OCI-M2 (cell line): ENCODE measurements around the gene FSTL1.
A peak's percentile ranks its signal among the peaks of the same experiment; 100 is the strongest.
"Not testable (repeated sequence)": the region's sequence is repeated elsewhere in the genome, so short reads cannot be mapped to it uniquely, and the experiment has no call there.

ENCODE experiments used
- DNase-seq: peaks from one replicate; lab custom pipeline; 2025; ENCODE audit not compliant: unreplicated experiment; lab: John Stamatoyannopoulos, UW

FSTL1 gene

DNA sequence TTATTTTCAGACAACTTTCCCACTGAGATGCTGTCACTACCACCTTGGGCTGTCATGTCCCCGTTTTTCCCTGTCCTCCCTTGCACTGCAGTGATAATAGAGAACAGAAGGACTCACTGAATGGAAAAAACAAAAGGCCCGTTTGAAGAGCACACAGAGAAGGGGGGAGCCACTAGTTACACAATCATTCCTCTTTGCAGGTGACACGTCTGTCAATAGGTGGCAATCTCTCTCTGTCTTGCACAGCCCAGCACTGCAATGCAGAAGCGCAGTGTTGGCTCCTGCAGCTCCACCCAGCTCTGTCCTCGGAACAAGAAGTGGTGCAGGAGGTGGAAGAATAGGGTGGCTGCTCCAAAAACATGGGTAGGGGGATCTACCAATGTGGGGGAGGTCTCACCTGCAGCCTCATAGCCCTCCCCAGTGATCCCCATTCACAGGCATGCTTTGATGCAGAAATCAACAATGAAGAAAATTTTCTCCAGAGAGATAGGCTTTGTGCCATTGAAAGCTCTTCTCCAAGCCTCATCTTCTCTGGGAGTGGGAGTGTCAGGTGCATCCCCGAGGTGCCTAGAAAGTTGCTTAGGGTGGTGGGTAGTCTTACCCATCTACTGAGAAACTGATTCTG, 31.8 kb downstream of the FSTL1 start:
- no peak for DNase-seq

DNA sequence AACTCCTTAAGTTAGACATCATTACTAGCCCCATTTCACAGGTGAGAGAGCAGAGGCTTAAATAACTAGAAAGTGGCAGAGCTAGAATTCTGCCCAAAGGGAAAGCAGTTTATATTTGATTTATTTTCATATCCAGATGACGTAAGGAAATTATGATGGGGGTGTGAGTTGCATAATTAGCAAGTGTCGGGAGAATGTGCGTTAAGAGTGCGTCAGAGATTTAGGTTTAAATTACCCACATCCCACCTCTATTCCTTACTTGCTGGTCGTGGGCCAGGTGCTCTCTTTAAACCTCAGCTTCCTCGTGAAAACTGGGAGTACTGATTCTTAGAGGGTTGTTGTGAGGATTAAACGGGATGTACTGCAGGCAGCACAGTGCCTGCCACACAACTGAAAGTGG, 32.3 kb downstream of the FSTL1 start:
- DNase-seq = no peak

DNA sequence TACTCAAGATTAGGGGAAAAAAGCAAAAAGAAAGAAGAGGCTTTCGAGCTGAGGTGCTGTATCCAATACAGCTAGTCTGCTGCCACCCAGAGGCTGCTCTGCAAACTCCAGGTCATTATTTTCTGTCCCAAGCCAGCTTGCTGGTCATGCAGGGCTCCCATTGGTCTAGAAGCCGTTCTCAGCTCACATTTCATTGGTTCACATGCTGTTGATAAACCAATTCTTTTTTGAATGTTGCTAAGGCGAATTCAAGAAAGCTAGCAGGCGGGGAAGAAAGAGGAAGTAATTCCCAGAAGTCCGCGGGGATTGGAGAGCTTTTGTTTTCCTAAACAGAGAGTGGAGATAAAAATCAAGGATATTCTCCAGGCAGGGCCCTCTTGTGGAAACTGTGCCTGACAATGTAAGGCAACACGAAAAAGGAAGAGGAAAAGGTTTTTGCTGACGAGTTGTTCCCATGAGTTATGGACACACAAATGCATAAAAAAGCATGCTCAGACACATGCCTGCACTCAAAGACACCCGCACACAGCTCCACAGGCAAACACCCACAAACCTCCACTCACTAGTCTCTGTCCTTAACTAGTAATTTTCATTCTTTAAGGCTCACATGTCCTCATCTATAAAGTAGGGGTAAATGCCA, 33.4 kb downstream of the FSTL1 start:
- peak; percentile 91 for DNase-seq

DNA sequence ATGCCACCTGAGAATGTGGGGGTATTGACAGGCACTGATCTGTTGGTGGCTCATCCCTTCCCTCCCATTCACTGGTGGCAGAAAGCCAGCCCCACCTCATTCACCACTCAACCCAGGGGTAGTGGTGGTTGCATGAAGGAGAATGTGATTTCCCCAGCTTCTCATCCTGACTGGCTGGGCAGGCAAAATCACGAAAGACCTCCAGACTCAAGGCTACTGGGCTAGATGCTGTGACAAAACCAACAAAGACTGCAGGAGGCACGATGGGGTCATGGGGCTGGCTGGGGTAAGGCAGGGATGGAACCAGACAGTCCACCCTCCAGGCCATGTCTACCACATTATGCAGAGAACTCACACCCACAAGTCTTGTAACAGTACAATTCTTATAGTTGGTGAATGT, 33.9 kb downstream of the FSTL1 start:
- no peak for DNase-seq

DNA sequence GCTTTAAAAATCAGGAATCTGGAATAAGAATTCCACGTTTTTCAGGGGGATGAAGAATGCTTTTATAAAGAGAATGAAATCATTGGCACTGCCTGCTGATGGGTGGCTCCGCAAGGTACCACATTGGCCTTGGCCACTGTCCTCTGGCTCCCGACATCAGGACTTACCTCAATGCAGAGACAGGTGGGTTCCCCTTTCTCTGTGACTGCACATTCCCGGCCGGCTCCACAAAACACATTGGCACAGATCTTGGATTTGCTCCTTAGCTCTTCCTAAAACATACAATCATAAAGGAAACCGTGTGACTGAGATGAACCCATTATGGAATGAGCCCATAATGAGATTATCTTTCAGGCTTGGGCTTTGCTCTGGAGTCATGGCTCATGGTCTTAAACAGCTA, 35.0 kb downstream of the FSTL1 start:
- no peak for DNase-seq

DNA sequence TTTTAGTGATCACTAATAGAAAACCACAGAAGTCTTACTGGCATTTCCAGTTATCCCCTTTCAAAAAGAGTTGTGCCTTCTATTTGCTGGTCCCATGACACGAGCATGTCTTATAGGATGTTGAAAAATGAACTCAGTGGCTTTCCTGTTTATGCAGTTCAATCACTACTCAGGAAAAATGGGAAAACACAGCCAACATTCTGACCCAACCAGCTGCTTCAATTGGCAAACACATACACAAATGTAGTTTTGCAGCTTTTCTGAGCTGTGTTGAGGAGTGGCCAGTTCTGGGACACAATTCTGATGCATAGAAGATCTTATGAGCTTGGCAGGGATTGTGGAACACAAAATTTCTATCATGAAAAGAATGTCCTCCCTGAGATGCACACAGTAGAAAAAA, 40.3 kb downstream of the FSTL1 start:
- no peak for DNase-seq

DNA sequence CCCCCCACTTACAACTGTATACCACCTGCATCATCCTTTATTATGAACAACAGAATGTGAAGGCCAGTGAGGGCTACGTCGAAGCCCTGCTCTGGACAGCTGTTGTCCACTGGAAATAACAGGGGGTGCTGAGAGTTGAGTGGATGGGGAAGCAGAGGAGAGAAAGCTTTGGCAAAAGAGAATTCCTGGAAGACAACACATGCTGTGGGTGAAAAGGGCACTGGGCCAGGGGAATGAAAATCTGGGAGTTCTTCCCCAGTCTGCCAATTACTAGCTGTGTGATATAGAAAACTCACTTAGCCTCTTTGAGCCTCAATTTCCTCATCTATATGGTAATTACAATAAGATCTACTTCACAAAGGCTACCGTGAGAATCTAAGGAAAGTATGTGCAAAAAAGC, 40.7 kb downstream of the FSTL1 start:
- no peak for DNase-seq

DNA sequence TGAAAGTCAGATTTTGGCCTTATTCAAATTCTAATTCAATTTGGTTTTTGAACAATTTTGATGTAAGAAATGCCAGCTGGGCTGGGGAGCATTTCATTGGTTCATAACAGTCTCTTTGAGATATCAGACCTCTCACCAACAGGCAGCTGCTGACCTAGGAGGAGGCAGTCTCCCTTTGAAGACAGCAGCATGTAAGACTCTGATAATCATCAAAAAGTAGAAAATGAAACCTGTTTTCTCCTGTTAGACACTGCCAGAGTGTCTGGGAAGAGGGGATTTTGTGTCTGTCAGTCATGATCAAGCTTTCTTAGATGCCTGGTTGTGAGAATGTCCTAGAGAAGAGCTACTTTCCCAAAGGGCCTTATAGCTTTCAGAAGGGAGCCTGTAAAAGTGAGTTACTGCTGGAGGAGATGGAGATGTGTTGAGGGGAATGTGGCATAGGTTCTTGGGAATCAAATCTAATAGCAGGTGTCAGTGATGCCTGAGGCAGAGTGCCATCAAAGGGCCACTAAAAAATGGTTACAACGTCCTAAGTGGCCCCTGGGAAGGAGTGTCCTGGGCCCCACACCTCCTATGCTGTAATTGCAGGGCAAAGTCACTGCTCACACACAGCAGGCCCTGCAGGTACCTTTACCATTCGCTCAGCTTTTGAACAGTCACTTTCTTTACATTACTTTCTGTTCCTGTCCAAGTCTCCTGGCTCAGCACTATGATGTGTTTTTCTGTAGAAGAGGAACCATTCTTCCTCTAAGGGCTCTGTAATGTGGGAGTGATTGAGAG, 43.1 kb downstream of the FSTL1 start:
- DNase-seq = no peak

DNA sequence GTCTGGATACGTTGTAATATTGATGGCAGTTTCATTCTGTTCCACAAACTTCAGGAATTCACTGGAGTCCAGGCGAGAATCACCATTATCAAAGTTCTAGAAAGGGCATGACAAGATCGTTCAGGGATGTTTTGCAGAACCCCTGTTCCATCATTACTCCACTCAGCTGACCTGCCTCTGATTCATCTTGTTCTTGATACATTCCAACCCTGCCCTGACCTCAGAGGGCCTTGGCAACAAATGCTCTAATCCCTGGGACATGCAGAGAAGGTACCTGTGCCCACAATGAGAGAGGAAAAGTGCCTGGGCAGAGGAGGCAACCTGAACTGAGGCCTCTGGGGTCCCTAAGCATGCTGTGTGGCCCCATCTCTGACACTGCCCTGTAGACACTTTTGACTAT, 45.9 kb downstream of the FSTL1 start:
- no peak for DNase-seq

DNA sequence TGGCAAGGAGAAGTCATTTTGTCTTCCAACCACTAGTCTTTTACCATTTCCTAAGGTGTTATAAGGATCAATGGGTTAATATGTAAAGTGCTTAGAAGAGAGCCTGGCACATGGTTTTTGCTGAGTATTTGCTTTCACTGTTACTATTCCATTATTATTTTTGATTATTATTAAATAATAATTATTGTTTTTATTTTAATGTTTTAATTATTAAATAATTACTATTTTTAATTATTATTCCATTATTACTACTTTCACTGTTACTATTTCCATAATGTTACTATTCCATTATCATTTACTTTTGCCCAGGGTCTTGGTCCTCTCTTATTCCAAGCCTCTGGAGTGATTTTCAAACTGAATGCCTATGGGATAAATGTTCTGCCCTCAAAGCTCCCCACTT, 48.5 kb downstream of the FSTL1 start:
- no peak for DNase-seq

DNA sequence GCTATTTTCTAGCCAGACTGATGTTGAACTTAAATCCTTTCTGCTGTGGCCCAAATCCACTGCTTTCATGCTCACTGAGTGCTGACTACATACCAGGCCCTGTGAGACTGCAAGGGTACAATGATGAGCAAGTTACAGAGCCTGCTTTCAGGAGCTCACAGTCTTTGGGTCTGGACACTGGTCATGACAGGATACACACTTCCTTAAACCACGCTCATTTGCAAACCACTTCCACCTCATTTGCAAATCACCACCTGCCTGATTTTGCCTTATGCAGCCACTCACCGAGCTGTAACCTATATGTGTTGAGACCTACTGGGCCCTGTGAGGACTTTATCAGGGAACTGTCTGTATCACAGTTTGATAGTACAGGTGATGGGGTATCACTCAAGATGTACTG, 51.4 kb downstream of the FSTL1 start:
- DNase-seq = no peak

DNA sequence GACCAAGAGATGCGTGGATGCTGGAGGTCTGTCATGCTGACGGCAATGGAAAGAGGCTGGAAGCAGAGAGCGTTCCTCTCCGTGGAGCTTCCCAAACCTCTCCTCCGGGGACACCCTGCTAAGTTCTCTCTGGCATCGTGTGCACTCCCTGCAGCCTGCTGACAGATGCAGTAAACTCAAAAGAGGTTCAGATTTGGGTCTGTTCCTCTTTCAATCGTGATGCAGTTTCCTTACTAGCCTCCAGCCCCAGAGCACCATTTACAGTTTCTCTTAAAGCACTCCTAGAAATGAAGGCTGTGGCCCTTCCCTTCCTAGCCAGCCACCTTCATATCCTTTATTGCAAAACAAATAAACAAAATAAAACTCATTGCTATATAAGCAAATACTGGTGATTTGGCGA, 54.3 kb downstream of the FSTL1 start:
- no peak for DNase-seq

DNA sequence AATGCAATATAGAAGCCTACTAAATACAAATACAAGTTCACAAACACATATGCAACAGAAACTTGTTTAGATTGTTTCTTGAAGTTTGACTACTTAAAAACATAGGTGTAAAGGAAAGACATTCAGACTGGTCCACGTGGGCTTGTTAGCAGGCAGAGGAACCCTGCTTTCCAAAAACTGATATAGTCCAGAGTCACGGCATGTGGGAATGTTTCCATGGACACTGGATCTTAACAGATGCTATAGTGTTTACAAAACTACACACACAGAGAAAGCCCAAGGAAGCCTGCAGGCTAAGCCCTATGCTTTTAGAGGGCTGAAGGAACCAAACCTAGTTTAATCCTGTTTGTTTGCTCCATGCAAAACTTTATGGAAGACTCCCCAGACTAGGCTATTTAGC, 56.4 kb downstream of the FSTL1 start:
- DNase-seq = no peak

DNA sequence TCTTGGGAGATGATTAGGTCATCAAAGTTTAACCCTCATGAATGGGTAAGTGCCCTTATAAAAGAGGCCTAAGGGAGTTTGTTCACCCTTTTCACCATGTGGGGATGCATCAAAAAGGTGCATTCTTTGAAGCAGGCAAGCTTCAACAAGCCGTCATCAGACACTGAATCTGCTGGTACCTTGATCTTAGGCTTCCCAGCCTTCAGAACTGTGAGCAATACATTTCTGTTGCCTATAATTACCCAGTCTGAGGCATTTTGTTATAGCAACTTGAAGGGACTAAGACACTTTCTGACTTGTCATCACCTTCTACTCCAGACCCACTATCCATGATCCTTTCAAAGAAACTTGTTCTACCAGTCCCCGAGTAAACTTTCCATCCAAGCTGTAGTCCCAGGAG, 57.0 kb downstream of the FSTL1 start:
- DNase-seq = no peak

DNA sequence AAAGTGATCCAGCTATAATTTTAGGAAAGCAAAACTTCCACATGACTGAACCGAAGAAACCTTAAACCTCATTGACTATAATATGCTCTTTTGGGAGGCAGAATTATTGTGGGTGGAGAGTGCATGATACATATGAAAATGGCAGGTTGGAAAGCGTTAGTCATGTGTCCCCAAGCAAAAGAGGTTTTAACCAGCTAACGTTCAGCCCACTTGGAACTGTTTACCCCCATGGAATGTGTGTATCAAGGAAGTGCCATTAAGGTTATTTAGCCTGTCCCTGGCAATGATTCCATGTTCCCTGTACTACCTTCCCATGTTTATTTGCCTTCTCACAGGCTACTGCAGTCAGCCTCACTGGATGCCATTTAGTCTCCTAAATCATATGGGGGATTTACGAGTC, 57.5 kb downstream of the FSTL1 start:
- no peak for DNase-seq

DNA sequence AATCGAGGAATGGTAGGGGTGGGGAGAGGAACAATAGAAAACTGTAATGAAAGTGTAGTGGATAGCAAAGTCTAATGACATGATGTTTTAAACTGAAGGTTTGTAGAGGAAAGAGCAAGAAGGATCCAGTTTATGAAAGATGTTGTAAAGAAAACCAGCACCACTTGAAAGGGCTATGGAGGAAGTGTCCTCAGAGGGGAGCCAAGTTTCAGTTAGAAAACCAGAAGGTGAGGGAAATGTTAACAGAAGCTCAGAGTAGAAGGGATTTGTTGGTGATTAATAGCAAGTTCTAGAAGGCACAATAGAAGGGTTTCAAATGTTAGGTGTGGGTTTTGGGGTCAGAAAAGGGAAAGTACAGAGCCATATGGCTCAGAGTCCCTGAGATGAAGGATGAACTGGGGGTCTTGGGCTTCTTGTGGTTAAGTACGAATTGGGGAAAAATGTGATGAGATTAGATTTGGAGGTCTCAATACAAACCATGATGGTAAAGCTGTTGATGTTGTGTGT, 67.8 kb downstream of the FSTL1 start:
- DNase-seq = no peak

DNA sequence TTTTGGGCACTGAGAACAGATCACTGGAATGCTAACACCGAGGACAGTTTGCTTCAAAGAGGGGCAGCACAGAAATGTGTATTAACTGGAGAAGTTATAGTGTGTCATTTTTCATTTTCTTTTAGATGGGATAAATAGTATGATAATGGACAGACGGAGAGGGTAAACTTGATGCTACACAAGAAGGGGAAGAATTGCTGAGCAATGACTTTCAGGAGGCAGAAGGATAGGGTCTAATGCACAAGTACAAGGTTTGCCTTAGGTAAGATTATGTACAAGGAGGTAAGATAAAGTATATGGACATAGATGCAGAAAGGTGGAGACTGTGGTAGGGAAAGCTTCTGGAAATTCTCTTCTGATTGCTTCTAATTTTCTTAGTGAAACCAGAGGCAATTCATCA, 69.3 kb downstream of the FSTL1 start:
- DNase-seq = no peak

DNA sequence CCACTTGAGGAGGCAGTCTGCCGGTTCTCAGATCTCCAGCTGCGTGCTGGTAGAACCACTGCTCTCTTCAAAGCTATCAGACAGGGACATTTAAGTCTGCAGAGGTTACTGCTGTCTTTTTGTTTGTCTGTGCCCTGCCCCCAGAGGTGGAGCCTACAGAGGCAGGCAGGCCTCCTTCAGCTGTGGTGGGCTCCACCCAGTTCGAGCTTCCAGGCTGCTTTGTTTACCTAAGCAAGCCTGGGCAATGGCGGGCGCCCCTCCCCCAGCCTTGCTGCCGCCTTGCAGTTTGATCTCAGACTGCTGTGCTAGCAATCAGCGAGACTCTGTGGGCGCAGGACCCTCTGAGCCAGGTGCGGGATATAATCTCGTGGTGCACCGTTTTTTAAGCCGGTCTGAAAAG, 72.8 kb downstream of the FSTL1 start:
- not testable (repeated sequence) for DNase-seq

DNA sequence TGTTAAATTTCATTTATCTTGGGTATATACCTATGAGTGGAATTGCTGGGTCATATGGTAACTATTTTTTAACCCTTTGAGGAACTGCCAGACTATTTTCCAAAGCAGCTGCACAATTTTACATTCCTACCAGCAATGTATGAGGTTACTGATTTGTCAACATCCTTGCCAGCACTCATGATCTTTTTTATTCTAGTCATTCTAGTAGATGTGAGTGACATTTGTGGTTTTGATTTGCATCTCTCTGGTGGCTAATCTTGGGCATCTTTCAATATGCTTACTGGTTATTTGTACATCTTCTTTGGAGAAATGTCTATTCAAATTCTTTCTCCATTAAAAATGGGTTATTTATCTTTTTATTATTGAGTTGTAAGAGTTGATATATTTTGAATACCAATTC, 80.3 kb downstream of the FSTL1 start:
- no peak for DNase-seq

DNA sequence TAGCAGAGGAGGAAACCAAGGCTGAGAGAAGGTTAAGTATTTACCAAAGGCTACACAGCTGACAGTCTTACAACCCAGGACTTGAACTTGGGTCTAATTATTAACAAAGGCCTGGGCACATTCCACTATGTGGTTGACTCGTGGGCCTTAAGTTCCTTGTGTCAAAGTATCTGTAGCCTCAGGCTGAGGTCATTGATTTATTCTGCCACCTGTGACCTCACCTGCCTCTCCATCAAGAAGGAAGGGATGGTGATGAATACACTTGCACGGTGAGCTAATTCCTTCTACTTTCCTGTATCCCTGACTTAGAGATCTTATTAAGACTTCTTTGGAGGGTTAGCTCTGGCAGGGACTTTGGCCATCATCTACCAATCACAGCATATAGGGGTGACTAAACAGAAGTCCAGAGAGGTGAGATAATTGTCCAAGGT, 81.7 kb downstream of the FSTL1 start:
- no peak for DNase-seq

DNA sequence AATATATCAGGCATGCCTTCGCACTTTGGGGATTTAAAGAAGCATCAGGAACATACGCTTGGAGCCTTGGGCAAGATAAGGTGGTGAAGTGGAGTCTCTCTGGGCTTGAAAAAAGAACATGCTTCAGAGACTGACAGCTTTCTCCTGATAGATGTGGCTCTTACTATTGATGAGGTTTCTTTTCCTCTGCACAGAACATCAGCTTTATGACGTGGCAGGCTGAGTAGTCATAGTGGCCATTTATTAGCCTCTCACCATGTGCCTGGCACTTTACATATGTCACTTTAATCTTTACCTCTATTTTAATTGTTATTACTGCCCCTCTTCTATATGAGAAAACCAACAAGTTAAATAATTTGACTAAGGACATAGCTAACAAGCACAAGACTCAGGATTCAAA, 82.6 kb downstream of the FSTL1 start:
- DNase-seq = no peak

DNA sequence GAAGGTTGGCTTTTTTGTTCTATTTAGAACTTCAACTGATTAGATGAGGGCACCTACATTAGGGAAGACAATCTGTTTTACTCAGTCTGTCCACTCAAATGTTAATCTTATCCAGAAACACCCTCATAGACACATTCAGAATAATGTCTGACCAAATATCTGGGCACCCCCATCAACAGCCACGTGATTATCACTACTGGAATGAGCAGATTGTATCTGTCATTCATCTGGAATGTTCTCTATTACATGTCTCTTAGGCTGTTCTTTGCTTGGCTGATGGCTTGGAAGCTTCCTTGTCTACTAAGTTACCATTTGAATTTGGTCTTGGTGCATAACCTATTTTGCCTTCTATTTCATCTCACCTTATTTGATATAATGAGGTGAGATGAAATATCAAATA, 86.0 kb downstream of the FSTL1 start:
- DNase-seq = no peak
